Measurements from ENCODE around the gene RAB31.
A peak's percentile ranks its signal among the peaks of the same experiment; 100 is the strongest.
"Not testable (repeated sequence)": the region's sequence is repeated elsewhere in the genome, so short reads cannot be mapped to it uniquely, and the experiment has no call there.

The RAB31 gene

DNA sequence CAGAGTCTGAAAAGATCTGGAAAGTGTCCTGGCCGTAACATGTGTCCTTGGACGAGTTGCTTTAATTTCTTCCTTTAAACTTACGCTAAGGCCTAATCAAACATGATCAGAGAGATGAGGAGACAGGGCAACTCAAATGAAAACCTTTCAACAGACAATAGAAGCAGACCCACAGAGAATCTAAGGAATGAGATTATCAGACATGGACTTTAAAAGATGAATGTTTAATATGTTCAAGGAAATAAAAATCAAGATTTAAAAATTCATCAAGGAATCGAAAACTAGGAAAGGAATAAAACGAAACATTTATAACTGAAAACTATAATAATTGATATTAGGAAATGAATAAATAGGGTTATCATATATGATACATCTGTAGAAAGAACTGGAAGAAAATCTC lies 55.1 kb downstream of the RAB31 start:
- no peak for DNase-seq

DNA sequence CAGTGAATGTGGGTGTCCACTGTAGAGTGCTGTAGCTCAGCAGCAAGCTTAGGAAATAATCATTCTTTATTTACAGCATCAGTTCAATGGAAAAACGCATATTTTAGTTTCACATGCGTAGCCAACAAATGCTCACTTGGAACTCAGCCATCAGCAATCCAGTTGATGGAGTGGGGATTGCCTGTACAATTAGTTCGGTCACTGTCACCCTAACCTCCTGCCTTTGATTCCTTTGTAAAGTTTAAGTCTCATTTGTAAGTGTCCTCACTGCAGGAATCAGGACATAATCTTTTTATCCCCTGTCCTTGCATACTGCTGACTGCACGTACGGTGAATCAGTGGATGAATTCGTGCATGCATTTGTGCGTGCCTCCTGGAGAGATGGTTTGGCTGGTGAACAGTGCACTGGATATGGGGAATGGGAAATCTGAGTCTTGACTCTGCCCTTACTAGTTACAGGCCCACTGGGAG lies 55.9 kb downstream of the RAB31 start:
- no peak for DNase-seq

DNA sequence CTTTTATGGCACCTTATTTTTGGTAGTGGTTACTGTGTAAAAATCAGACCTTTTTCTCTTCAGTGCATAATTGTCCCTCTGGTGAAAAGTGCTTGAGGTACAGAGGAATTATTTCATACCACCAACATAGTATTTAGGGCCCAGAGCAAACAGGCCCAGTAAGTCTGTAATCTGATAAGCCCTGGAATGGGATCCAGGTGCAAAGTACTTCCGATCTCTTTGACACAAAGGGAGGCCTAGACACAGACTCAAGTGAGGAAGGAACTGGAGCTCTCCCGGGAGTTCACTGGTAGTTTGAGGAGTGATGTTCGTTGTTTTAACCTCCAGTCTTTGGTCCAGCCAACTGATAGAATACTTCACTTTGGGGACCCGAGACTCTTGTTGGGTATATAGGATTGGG lies 57.4 kb downstream of the RAB31 start:
- no peak for DNase-seq

GRCh38 chr18:9766076-9766481 lies 58.0 kb downstream of the RAB31 start:
- no peak for DNase-seq

GRCh38 chr18:9766740-9767139 lies 58.6 kb downstream of the RAB31 start:
- DNase-seq: no peak

DNA sequence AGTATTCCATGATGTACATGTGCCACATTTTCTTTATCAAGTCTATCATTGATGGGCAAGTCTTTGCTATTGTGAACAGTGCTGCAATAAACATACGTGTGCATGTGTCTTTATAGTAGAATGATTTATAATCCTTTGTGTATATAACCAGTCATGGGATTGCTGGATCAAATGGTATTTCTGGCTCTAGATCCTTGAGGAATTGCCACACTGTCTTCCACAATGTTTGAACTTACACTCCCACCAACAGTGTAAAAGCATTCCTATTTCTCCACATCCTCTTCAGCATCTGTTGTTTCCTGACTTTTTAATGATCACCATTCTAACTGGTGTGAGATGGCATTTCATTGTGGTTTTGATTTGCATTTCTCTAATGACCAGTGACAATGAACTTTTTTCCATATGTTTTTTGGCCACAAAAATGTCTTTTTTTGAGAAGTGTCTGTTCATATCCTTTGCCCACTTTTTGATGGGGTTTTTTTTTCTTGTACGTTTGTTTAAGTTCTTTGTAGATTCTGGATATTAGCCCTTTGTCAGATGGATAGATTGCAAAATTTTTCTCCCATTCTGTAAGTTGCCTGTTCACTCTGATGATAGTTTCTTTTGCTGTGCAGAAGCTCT lies 60.1 kb downstream of the RAB31 start:
- DNase-seq: not testable (repeated sequence)

- DNase-seq: not testable (repeated sequence)
Observed at GRCh38 chr18:9770111-9770510, 62.0 kb downstream of the RAB31 start.

GRCh38 chr18:9771261-9771976 lies 63.3 kb downstream of the RAB31 start:
- DNase-seq: peak; percentile 63 to 77

- DNase-seq: no peak
Observed at GRCh38 chr18:9771977-9772660, 64.0 kb downstream of the RAB31 start.

GRCh38 chr18:9772847-9773677 lies 65.0 kb downstream of the RAB31 start:
- DNase-seq: no peak

- no peak for DNase-seq
Observed at GRCh38 chr18:9774150-9774549, 66.0 kb downstream of the RAB31 start.

DNA sequence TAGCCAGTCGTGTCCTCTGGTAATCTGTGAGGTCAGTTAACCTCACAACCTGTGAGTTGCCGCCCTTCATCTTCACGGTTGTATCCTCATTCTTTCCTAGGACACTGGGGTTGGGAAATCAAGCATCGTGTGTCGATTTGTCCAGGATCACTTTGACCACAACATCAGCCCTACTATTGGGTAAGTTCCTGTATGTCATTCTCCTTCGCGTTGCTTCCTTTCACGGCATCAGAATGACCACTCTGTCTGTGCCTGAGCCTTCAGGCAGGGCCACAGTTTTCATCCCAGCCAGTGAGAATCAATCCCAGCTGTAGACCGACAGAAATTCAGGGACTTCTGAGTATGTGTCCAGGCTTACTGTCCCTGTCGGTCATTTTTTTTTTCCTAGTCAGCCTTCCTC lies 67.1 kb downstream of the RAB31 start:
- DNase-seq: no peak

- DNase-seq: no peak
Observed at GRCh38 chr18:9779630-9780029, 71.5 kb downstream of the RAB31 start.

GRCh38 chr18:9782073-9782857 lies 74.2 kb downstream of the RAB31 start:
- no peak for DNase-seq

- no peak for DNase-seq
Observed at GRCh38 chr18:9786631-9787030, 78.5 kb downstream of the RAB31 start.

GRCh38 chr18:9787036-9787435 lies 78.9 kb downstream of the RAB31 start:
- DNase-seq: no peak

DNA sequence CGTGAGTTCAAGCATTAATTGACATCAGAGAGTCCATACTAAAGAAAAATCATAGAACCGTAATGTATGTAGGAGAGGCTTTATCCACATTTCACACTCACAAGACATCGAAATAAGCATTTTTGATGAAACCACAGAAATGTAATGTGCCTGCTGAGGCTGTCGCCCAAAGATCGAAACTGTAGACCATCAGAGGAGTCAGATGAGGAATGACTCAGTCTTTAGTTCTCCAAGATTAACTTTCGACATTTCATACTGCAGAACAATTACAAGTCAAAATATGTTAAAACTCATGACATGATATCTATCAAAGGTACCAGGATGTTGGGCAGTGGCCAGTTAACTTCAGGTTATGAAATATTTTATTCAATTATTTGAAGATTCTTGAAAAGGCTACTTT lies 79.6 kb downstream of the RAB31 start:
- no peak for DNase-seq

DNA sequence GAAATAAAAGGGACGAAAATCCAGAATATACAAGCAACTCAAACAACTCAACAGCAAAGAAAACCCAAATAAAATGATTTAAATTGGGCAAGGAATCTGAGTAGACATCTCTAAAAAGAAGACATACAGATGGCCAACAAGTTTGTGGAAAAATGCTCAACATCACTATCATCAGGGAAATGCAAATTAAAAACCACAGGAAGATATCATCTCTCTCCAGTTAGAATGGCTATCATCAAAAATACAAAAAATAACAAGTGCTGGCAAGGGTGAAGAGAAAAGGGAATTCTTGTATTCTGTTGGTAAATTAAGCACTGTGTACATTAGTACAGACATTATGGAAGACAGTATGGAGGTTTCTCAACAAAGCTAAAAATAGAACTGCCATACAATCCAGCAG lies 80.0 kb downstream of the RAB31 start:
- no peak for DNase-seq

DNA sequence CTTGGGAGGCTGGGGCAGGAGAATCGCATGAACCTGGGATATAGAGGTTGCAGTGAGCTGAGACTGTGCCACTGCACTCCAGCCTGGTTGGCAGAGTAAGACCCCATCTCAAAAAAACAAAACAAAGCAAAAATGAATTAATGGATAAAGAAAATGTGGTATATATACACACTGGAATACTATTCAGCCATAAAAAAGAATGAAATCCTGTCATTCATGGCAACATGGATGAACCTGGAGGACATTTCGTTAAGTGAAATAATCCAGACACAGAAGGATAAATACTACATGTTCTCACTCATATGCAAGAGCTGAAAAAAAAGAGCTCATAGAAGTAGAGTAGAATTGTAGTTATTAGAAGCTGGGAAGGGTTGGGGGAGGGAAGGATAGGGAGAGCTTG lies 80.8 kb downstream of the RAB31 start:
- DNase-seq: no peak

DNA sequence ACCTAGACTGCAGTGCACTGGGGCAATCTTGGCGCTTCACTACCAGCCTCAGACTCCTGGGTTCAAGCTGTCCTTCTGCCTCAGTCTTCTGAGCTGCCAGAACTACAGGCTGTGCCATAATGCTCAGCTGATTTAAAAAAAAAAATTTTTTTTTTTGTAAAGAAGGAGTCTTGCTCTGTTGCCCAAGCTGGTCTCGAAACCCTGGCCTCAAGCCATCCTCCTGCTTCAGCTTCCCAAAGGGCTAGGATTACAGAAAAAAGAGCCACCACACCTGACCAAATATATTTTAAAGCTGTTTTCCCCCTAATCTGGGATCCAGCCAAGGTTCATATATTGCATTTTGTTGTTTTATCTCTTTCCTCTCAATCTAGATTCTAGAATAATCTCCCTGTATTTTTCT lies 82.2 kb downstream of the RAB31 start:
- DNase-seq: no peak

DNA sequence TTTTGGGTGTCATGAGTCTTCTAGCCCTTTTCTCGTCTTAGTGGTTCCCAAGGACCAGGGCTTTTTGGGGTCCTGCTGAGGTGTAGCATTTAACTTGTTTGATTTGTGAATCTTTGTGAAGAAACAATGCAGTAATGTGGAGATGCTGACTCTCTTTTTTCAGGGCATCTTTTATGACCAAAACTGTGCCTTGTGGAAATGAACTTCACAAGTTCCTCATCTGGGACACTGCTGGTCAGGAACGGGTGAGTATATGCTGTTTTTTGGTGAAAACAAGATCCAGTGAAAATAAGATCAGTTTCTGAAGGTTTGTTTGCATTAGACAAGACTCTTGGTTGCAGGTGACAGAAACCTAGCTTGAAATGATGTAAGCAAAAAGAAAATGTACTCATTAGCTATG lies 83.9 kb downstream of the RAB31 start:
- DNase-seq: no peak

DNA sequence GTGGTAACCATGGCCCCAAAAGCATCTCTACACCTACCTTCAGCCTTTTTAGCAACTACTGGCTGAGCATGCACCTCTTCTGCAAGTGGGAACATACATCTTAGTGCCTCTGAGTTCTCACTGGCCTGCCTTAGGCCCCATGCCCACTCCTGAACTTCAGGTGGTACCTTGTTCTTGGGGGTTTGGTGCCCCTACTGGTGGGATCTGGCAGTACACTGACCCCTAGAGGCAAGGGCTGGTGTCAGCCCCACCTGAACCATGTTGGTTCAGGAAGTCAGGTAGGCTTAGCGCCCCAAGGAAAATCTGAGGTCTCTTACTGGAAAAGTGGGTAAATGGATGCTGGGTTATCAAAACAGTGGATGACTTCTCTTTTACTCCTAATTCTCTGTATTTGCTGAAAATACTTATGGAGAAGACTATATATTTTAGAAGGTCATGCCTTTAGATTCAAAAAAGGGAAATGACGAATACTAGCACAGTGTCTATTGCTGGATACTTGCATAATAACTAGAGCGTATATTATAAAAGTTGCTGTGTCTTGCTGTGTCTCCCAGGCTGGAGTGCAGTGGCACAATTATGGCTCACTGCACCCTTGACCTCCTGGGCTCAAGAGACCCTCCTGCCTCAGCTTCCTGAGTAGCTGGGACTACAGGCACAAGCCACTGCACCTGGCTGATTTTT lies 84.6 kb downstream of the RAB31 start:
- peak; percentile 26 to 55 for DNase-seq

Measured in stimulated activated CD4-positive, alpha-beta T cell treated with anti-CD3 and anti-CD28 coated beads, Interleukin-2, amount 100 ng/mL, for 24 hours (primary cell).